ENCODE data around the gene CDK5RAP1. TPM values are rescaled to one million over a fixed set of nuclear protein-coding genes. Genes with fewer than 3 reads are reported as not detected.

The CDK5RAP1 gene
- total and polyA plus RNA-seq, 2 of the 8 experiments (the other 6 are each of a cell fraction or from before 2014, with no cell fraction given), result 37.8 to 46.6 TPM

- Histone ChIP-seq H3K23ac (ENCODE audit: insufficient read length) (no peak overlapping the region), H2AFZ (ENCODE audit: low read length) (no peak overlapping the region), H4K8ac (ENCODE audit: extremely low read depth, insufficient read depth, low read length) (no peak overlapping the region), H3K4me1 (replicated peaks in 1 of 4; ENCODE audit: control insufficient read depth in 3 of 4, insufficient read depth in 4 of 4, low read length in 3 of 4) (no peaks in the 10 kb centered on the region), H3K27me3 (replicated peaks in 1 of 4; ENCODE audit: control insufficient read depth in 3 of 4, extremely low read depth in 1 of 4, insufficient read depth in 3 of 4, low read length in 3 of 4) (no peaks in the 10 kb centered on the region), H3K56ac (replicated peaks; ENCODE audit: insufficient read length, low read depth, low read length) (no peak overlapping the region), H3K23me2 (ENCODE audit: low read depth, low read length) (no peaks in the 10 kb centered on the region), H3K79me1 (ENCODE audit: low read depth, low read length) (no peaks in the 10 kb centered on the region), H2BK20ac (ENCODE audit: low read length) (no peak overlapping the region), H3K27ac (ENCODE audit: low read depth, low read length) (no peak overlapping the region), H4K20me1 (replicated peaks in 1 of 2; ENCODE audit: control insufficient read depth in 1 of 2, insufficient read depth in 2 of 2, low read length in 2 of 2) (peaks cover 0 to 2% of the 10 kb centered on the region in 2 experiments), H4K5ac (ENCODE audit: insufficient read length, low read depth, low read length) (no peak overlapping the region), H3K36me3 (ENCODE audit: control insufficient read depth in 2 of 4, insufficient read depth in 4 of 4, low read length in 3 of 4) (peaks cover 4 to 52% (median 34%) of the 10 kb centered on the region in 4 experiments), H2BK12ac (ENCODE audit: low read depth, low read length) (no peak overlapping the region), H3K79me2 (ENCODE audit: control insufficient read depth in 1 of 2, insufficient read depth in 2 of 2, low read length in 2 of 2) (peaks cover 0 to 7% of the 10 kb centered on the region in 2 experiments; a peak in 2 of 4 replicates), H3K4me3 (ENCODE audit: extremely low read depth in 1 of 4, insufficient read depth in 2 of 4, low read depth in 3 of 4, low read length in 4 of 4) (no peak overlapping the region), H2BK5ac (ENCODE audit: low read depth, low read length) (no peak overlapping the region), H3K18ac (ENCODE audit: extremely low read depth, low read length) (no peak overlapping the region), H2BK120ac (replicated peaks; ENCODE audit: low read depth, low read length) (no peak overlapping the region), H2BK15ac (ENCODE audit: low read length) (no peak overlapping the region), H3K9ac (replicated peaks in 1 of 4; ENCODE audit: extremely low read depth in 1 of 4, low read depth in 3 of 4, low read length in 3 of 4) (no peak overlapping the region), H3K14ac (ENCODE audit: insufficient read length) (no peak overlapping the region), H4K91ac (replicated peaks; ENCODE audit: insufficient read length, low read length) (no peak overlapping the region), H3K4ac (replicated peaks; ENCODE audit: insufficient read length, low read depth, low read length) (no peak overlapping the region), H3K9me3 (ENCODE audit: insufficient read depth in 2 of 2, low read depth in 1 of 2, low read length in 1 of 2) (no peaks in the 10 kb centered on the region), H3K4me2 (ENCODE audit: insufficient read depth in 1 of 2, low read depth in 2 of 2, low read length in 2 of 2) (no peak overlapping the region), H2AK5ac (ENCODE audit: low read depth, low read length) (no peak overlapping the region)
- no peak for DNase-seq (ENCODE audit: low read depth in 1 of 2, low spot score in 2 of 2)
- ChIA-PET POLR2A (ENCODE audit: partially characterized antibody) (interaction anchor here (1.3 kb wide), 1 partner anchor 10 kb away, joined by 3 read pairs; the partner anchor contains the start of gene CDK5RAP1), CTCF (ENCODE audit: partially characterized antibody) (interaction anchor here (0.5 kb wide), 1 partner anchor 1014 kb away, joined by 3 read pairs; no protein-coding TSS in a partner anchor)
- FAIRE-seq, result no peak
- WGBS, 2 experiments (ENCODE audit: extremely low coverage in 1 of 2, insufficient coverage in 1 of 2, insufficient read length in 1 of 2, insufficient replicate concordance in 2 of 2, low coverage in 1 of 2, low lambda C conversion rate in 2 of 2, missing lambda C conversion rate in 1 of 2), result 92% methylated on average over 9 of the region's 9 CpGs; no CpG with 5 or more reads in 1 of the 2 experiments
- TF ChIP-seq SUZ12 (IDR thresholded peaks at IDR 0.05; ENCODE audit: low read length) (no peak), JUN (IDR thresholded peaks at IDR 0.05; ENCODE audit: low read depth, low read length) (no peak), TAF1 (IDR thresholded peaks at IDR 0.05; ENCODE audit: low read depth, low read length) (no peak), CREB1 (IDR thresholded peaks at IDR 0.05) (no peak), ASH2L (IDR thresholded peaks at IDR 0.05; ENCODE audit: low read length) (no peak), SAP30 (IDR thresholded peaks at IDR 0.05; ENCODE audit: insufficient read depth, insufficient replicate concordance, low read length) (no peak), RFX5 (IDR thresholded peaks at IDR 0.05; ENCODE audit: borderline replicate concordance, low read depth, low read length) (no peak), SP1 (IDR thresholded peaks at IDR 0.05; ENCODE audit: low read depth, low read length) (no peak), EP300 (IDR thresholded peaks at IDR 0.05; ENCODE audit: borderline replicate concordance in 1 of 2, low read depth in 2 of 2, low read length in 2 of 2) (no peak), ZNF274 (IDR thresholded peaks at IDR 0.05; ENCODE audit: borderline replicate concordance, extremely low read depth, low read length) (no peak), BCL11A (IDR thresholded peaks at IDR 0.05; ENCODE audit: low read depth in 2 of 2, low read length in 2 of 2) (no peak), MAFK (IDR thresholded peaks at IDR 0.05; ENCODE audit: low read depth, low read length) (no peak), SP4 (IDR thresholded peaks at IDR 0.05; ENCODE audit: low read length) (no peak), POLR2A (IDR thresholded peaks at IDR 0.05; ENCODE audit: control extremely low read depth in 1 of 2, low read depth in 2 of 2, low read length in 2 of 2) (no peak), SRF (IDR thresholded peaks at IDR 0.05; ENCODE audit: low read depth, low read length) (no peak)
Observed at GRCh38 chr20:33391722-33392415, 9.4 kb downstream of the CDK5RAP1 start.

All from H1 (cell line).